ENCODE measurements around the gene CASP2.
A peak's percentile ranks its signal among the peaks of the same experiment; 100 is the strongest.

CASP2 gene

GRCh38 chr7:143341842-143342241 is 53.7 kb downstream of the CASP2 start:
- no peak for DNase-seq

GRCh38 chr7:143343596-143343995 is 55.4 kb downstream of the CASP2 start:
- no peak for DNase-seq

- DNase-seq = peak; percentile 66
These were observed 57.3 kb downstream of the CASP2 start for GRCh38 chr7:143345428-143345900.

GRCh38 chr7:143346018-143346417 is 57.9 kb downstream of the CASP2 start:
- DNase-seq = no peak

- no peak for DNase-seq
These were observed 59.8 kb downstream of the CASP2 start for GRCh38 chr7:143347950-143348349.

GRCh38 chr7:143351060-143351459 is 62.9 kb downstream of the CASP2 start:
- no peak for DNase-seq

- no peak for DNase-seq
These were observed 63.4 kb downstream of the CASP2 start for GRCh38 chr7:143351574-143351973.

- no peak for DNase-seq
These were observed 64.4 kb downstream of the CASP2 start for GRCh38 chr7:143352531-143353002.

GRCh38 chr7:143354376-143354775 is 66.2 kb downstream of the CASP2 start:
- no peak for DNase-seq

GRCh38 chr7:143354965-143355364 is 66.8 kb downstream of the CASP2 start:
- DNase-seq = no peak

GRCh38 chr7:143355450-143356385 is 67.6 kb downstream of the CASP2 start:
- no peak for DNase-seq

- no peak for DNase-seq
These were observed 68.4 kb downstream of the CASP2 start for GRCh38 chr7:143356414-143357050.
